Measurements from ENCODE around the gene SLC22A23.

SLC22A23 gene

DNA sequence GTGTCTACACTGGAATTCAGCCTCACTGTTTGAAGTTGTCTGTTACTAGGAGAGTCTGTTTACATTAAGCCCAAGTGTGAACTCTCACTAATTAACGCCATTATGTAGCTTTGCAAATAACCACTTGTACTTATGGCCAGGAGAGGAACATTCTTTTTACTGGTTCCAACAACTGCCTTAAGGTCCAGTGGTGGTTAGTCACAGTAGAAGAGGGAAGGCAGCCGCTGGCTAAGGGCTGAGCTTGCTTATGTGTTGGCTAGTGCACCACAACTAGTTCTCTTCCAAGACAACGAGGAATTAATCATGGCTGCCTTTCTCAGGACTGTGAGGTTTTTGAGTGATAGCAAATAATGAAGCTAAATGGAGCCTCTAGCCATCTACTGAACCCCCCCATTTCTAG is 14.9 kb upstream of the SLC22A23 start:
- Histone ChIP-seq H3K4me1 (ENCODE audit: control insufficient read depth in 1 of 2, insufficient read depth in 2 of 2, low read length in 2 of 2) (peaks cover 3 to 7% of the 10 kb centered on the region in 2 donors), H3K27me3 (ENCODE audit: control insufficient read depth in 1 of 2, insufficient read depth in 2 of 2, low read length in 2 of 2) (no peaks in the 10 kb centered on the region), H3K9ac (ENCODE audit: low read depth in 1 of 2, low read length in 2 of 2) (no peak overlapping the region)

DNA sequence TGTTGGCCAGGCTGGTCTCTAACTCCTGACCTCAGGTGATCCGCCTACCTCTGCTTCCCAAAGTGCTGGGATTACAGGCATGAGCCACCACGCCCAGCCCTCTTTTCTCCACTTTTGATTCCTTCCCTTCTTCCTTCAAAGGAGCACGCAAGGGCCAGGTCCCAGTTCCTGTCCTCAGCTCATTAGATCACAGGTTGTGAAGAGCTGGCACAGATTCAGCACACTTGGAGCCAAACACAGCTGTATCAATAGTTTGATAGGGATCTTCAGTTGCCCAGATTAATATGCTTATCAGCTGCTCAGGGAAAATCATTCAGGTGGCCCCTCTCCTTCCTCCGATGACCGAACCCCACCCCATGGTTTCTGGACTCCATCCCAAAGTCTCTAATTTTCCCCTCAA is 14.4 kb upstream of the SLC22A23 start:
- Histone ChIP-seq H3K9ac (ENCODE audit: low read depth in 1 of 2, low read length in 2 of 2) (no peak overlapping the region), H3K4me3 (ENCODE audit: low read depth in 1 of 2, low read length in 2 of 2) (no peak overlapping the region), H3K9me3 (ENCODE audit: control insufficient read depth in 1 of 2, low read length in 2 of 2) (no peaks in the 10 kb centered on the region), H3K4me1 (ENCODE audit: control insufficient read depth in 1 of 2, insufficient read depth in 2 of 2, low read length in 2 of 2) (peaks cover 3 to 7% of the 10 kb centered on the region in 2 donors), H3K36me3 (ENCODE audit: control insufficient read depth in 1 of 2, insufficient read depth in 2 of 2, low read length in 2 of 2) (no peaks in the 10 kb centered on the region), H3K27me3 (ENCODE audit: control insufficient read depth in 1 of 2, insufficient read depth in 2 of 2, low read length in 2 of 2) (no peaks in the 10 kb centered on the region), H3K27ac (ENCODE audit: low read depth, low read length) (no peak overlapping the region)

More for the DNA sequence above, 14.9 kb upstream of the SLC22A23 start:
- Histone ChIP-seq H3K36me3 (ENCODE audit: control insufficient read depth in 1 of 2, insufficient read depth in 2 of 2, low read length in 2 of 2) (no peaks in the 10 kb centered on the region), H3K4me3 (ENCODE audit: low read depth in 1 of 2, low read length in 2 of 2) (no peak overlapping the region), H3K9me3 (ENCODE audit: control insufficient read depth in 1 of 2, low read length in 2 of 2) (no peaks in the 10 kb centered on the region), H3K27ac (ENCODE audit: low read depth, low read length) (no peak overlapping the region)

DNA sequence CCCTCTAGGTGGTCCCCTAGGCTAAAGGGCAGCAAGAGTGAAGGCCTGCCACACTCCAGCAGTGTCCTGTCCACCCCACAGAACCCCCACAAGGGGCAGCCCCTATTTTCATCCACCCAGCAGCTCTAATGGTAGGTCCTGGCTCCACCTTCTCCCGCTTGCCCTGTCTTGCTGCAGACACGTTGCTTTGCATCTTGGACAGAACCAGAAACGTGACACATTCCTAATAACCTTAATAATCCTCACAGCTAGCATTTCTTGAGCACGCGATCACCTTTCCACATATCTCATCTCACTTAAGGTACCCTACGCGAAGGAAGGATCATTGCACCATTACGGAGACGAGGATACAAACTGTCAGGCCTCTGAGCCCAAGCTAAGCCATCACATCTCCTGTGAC is 11.7 kb upstream of the SLC22A23 start:
- Histone ChIP-seq H3K27me3 (ENCODE audit: control insufficient read depth in 1 of 2, insufficient read depth in 2 of 2, low read length in 2 of 2) (no peaks in the 10 kb centered on the region), H3K4me3 (ENCODE audit: low read depth in 1 of 2, low read length in 2 of 2) (no peak overlapping the region), H3K27ac (ENCODE audit: low read depth, low read length) (no peak overlapping the region), H3K4me1 (ENCODE audit: control insufficient read depth in 1 of 2, insufficient read depth in 2 of 2, low read length in 2 of 2) (peaks cover 3 to 7% of the 10 kb centered on the region in 2 donors), H3K9ac (ENCODE audit: low read depth in 1 of 2, low read length in 2 of 2) (no peak overlapping the region), H3K9me3 (ENCODE audit: control insufficient read depth in 1 of 2, low read length in 2 of 2) (no peaks in the 10 kb centered on the region), H3K36me3 (ENCODE audit: control insufficient read depth in 1 of 2, insufficient read depth in 2 of 2, low read length in 2 of 2) (no peaks in the 10 kb centered on the region)

DNA sequence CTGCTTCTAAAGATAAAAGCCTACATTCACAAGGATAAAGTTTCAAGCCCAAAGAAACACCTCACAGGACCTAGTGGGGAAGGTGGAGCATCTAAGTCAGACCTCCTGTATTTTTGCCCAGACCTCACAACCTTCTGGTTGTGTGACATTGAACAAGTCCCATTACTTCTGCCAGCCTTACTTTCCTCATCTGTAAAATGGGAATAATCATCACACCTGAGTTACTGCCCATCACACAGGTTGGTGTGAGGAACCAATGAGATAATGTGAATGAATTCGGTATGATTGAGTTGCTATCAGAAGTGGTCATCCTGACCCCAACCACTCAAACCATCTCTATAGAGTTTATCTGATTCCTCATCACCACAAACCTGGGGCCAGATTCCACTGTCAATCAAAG is 11.1 kb upstream of the SLC22A23 start:
- Histone ChIP-seq H3K27ac (ENCODE audit: low read depth, low read length) (no peak overlapping the region), H3K36me3 (ENCODE audit: control insufficient read depth in 1 of 2, insufficient read depth in 2 of 2, low read length in 2 of 2) (no peaks in the 10 kb centered on the region), H3K4me1 (ENCODE audit: control insufficient read depth in 1 of 2, insufficient read depth in 2 of 2, low read length in 2 of 2) (peaks cover under 1 to 7% of the 10 kb centered on the region in 2 donors), H3K4me3 (ENCODE audit: low read depth in 1 of 2, low read length in 2 of 2) (no peak overlapping the region), H3K9me3 (ENCODE audit: control insufficient read depth in 1 of 2, low read length in 2 of 2) (no peaks in the 10 kb centered on the region), H3K27me3 (ENCODE audit: control insufficient read depth in 1 of 2, insufficient read depth in 2 of 2, low read length in 2 of 2) (no peaks in the 10 kb centered on the region), H3K9ac (ENCODE audit: low read depth in 1 of 2, low read length in 2 of 2) (no peak overlapping the region)

DNA sequence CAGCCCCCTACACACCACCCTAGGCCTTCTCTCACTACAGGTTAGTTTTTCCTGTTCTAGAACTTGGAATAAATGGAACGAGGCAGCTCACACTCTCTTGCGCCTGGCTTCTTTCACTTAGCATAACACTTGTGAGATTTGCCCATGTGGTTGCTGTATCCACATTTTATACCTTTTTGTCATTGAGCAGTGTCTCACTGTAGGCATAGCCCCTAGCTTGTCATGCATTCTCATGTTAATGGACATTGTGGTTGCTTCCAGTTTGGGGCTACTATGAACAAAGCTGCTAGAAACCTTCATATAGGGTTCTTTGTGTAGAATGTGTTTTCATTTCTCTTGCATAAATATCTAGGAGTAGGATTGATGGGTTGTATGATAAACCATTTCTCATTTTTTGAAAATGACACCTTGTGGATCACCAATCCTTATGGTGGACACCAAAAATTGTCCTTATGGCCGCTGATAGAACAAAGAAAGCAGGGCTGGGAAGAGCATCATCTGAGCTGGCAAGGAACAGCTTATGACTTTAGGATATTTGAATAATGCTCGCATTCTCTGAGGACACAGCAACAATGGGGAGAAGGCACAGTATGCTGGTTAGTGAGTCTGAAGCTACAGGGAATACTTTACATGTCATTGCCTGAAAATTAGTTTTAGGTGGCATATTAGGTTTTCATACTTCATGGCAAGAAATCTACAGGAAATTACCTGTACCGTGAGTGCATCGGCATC is 9.8 kb upstream of the SLC22A23 start:
- Histone ChIP-seq H3K27ac (ENCODE audit: low read depth, low read length) (no peak overlapping the region), H3K4me1 (ENCODE audit: control insufficient read depth in 1 of 2, insufficient read depth in 2 of 2, low read length in 2 of 2) (peaks cover 0 to 6% of the 10 kb centered on the region in 2 donors), H3K9ac (ENCODE audit: low read depth in 1 of 2, low read length in 2 of 2) (no peak overlapping the region), H3K36me3 (ENCODE audit: control insufficient read depth in 1 of 2, insufficient read depth in 2 of 2, low read length in 2 of 2) (no peaks in the 10 kb centered on the region), H3K4me3 (ENCODE audit: low read depth in 1 of 2, low read length in 2 of 2) (no peak overlapping the region), H3K9me3 (ENCODE audit: control insufficient read depth in 1 of 2, low read length in 2 of 2) (no peaks in the 10 kb centered on the region), H3K27me3 (ENCODE audit: control insufficient read depth in 1 of 2, insufficient read depth in 2 of 2, low read length in 2 of 2) (no peaks in the 10 kb centered on the region)

DNA sequence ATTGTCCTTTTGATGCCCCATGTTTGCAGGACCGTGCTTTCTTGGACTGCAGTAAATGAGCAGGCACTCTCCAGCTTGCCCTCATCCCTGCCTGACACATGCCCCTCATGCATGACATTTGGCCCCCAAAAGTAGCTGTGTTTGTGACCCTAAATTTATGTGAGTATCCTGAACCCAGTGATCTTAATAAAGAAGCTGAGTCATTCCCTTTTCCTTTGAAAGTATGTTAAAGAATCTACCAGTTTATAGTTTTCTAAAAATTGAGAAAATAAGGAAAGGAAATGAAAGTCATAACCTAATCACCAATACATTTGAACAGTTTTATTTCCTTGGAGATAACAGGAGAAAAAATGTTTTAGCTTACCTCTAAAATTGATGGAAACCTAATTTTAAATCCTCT is 3.4 kb upstream of the SLC22A23 start:
- Histone ChIP-seq H3K27ac (ENCODE audit: low read depth, low read length) (no peak overlapping the region), H3K9ac (ENCODE audit: low read depth in 1 of 2, low read length in 2 of 2) (no peak overlapping the region), H3K4me1 (ENCODE audit: control insufficient read depth in 1 of 2, insufficient read depth in 2 of 2, low read length in 2 of 2) (peaks cover 0 to 11% of the 10 kb centered on the region in 2 donors), H3K27me3 (ENCODE audit: control insufficient read depth in 1 of 2, insufficient read depth in 2 of 2, low read length in 2 of 2) (peaks cover under 1 to 2% of the 10 kb centered on the region in 2 donors), H3K4me3 (ENCODE audit: low read depth in 1 of 2, low read length in 2 of 2) (no peak overlapping the region), H3K36me3 (ENCODE audit: control insufficient read depth in 1 of 2, insufficient read depth in 2 of 2, low read length in 2 of 2) (no peaks in the 10 kb centered on the region), H3K9me3 (ENCODE audit: control insufficient read depth in 1 of 2, low read length in 2 of 2) (no peaks in the 10 kb centered on the region)

DNA sequence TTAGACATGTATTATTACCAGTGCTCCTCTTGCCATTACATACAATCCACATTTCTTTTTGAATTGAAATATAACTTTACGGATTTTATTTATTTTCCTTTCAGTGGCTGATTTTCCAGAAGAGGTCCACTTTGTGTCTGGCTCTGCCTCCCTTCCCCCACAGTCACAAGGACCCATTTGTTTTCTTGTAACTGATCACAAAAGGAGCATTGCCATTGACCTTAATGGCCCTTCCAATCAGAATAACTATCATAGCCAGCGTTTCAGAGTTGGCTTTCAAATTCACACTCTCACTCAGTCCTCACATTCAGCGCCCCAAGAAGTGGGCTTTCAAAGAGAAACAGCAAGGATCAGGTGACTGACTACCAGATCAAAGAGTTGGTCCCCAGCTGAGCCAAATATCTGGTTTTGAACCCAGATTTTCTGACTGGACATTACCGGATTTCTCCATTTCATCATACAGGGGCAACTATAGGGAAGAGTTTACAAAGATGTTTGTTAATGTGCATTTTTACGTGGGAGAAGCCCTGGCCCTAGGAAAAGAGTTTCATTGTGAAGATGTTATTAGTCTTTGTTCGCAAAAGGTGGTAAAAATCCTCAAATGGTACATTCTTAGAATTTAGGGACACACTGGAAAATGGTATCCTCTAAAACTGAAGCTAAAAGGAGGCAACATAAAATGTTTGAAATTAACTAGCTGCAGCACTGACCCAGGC is 2.0 kb upstream of the SLC22A23 start:
- Histone ChIP-seq H3K27ac (ENCODE audit: low read depth, low read length) (no peak overlapping the region), H3K9ac (ENCODE audit: low read depth in 1 of 2, low read length in 2 of 2) (no peak overlapping the region), H3K4me1 (ENCODE audit: control insufficient read depth in 1 of 2, insufficient read depth in 2 of 2, low read length in 2 of 2) (peaks cover 5 to 15% of the 10 kb centered on the region in 2 donors), H3K9me3 (ENCODE audit: control insufficient read depth in 1 of 2, low read length in 2 of 2) (no peaks in the 10 kb centered on the region), H3K36me3 (ENCODE audit: control insufficient read depth in 1 of 2, insufficient read depth in 2 of 2, low read length in 2 of 2) (no peaks in the 10 kb centered on the region), H3K4me3 (ENCODE audit: low read depth in 1 of 2, low read length in 2 of 2) (no peak overlapping the region), H3K27me3 (ENCODE audit: control insufficient read depth in 1 of 2, insufficient read depth in 2 of 2, low read length in 2 of 2) (peaks cover 8 to 13% of the 10 kb centered on the region in 2 donors)

DNA sequence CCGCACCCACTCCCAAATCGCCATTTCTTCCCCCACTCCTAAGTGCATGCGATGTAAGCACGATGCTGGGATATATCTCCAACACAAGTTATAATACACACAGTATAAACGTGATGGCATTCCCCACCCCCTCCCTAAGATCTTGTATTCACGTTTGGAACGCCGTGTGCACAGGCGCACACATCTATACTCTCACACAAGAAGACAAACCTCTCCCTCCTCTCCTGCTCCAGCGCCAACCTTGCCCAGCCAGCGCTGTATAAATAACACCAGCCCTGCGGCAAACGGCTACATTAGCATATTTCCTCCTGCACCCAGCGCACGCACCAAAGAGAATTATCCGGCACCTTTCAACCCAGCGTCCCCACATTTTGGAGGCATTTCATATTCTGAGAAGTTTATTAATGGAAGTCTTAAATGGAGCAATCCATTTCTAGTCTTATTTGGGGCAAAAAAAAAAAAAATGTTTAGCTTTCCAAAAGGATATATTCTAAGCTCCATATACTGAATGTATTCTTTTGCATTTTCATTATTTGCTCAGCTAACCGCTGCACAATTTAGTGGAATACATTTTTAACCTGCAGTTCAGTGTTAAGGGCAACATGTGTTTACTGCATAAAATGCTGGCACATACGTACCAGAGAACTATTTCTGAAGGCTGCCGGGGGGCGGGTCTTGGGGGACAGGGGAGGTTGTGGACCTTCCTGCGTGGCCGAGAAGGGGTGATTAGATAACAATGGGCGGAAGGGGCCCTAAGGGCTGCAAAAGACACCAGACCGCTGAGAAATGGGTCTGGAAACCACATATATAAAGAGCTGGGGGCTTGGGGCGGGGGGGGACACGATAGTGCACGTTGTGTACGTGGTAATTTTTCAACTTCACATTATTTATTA is 1.1 kb upstream of the SLC22A23 start:
- no peaks in the 10 kb centered on the region for H3K9me3 ChIP-seq (ENCODE audit: control insufficient read depth in 1 of 2, low read length in 2 of 2)
- peaks cover 11 to 16% of the 10 kb centered on the region in 2 donors for H3K27me3 ChIP-seq (ENCODE audit: control insufficient read depth in 1 of 2, insufficient read depth in 2 of 2, low read length in 2 of 2)
- H3K36me3 ChIP-seq (ENCODE audit: control insufficient read depth in 1 of 2, insufficient read depth in 2 of 2, low read length in 2 of 2), result no peaks in the 10 kb centered on the region
- peak overlapping the region; percentile 71 to 82 for H3K4me3 ChIP-seq (ENCODE audit: low read depth in 1 of 2, low read length in 2 of 2)
- H3K4me1 ChIP-seq (ENCODE audit: control insufficient read depth in 1 of 2, insufficient read depth in 2 of 2, low read length in 2 of 2), result peaks cover 10 to 20% of the 10 kb centered on the region in 2 donors
- peak overlapping the region; percentile 45 to 65 for H3K9ac ChIP-seq (ENCODE audit: low read depth in 1 of 2, low read length in 2 of 2)
- H3K27ac ChIP-seq (ENCODE audit: low read depth, low read length), result no peak overlapping the region

DNA sequence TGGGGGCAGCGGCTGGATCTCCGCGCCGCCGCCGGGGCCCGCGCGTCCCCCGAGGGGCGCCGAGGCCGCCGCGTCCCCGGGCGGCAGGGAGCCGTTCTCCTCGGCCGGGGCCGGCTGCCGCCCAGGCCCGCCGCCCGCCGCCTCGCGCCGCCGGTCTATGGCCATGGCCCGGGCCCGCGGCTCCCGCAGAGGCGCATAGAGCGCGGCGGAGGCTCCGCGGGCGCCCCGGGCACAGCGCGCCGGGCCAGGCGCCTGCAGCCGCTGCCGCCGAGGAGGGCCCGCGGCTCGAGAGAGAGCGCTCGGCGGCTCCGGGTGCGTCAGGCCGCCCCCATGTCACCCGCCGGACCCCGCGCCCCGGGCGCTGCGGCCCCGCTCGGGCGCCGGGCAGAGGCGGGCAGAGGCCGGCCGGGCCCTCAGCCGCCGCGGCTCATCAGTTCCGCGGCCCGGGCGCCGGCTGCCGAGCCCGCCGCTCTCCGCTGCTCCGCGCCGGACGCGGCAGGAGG is 404 bp downstream of the SLC22A23 start:
- H3K4me1 ChIP-seq (ENCODE audit: control insufficient read depth in 1 of 2, insufficient read depth in 2 of 2, low read length in 2 of 2), result peaks cover 10 to 20% of the 10 kb centered on the region in 2 donors
- no peak overlapping the region for H3K27ac ChIP-seq (ENCODE audit: low read depth, low read length)
- H3K27me3 ChIP-seq (ENCODE audit: control insufficient read depth in 1 of 2, insufficient read depth in 2 of 2, low read length in 2 of 2), result peaks cover 11 to 16% of the 10 kb centered on the region in 2 donors
- no peaks in the 10 kb centered on the region for H3K36me3 ChIP-seq (ENCODE audit: control insufficient read depth in 1 of 2, insufficient read depth in 2 of 2, low read length in 2 of 2)
- peak overlapping the region; percentile 65 to 89 for H3K9ac ChIP-seq (ENCODE audit: low read depth in 1 of 2, low read length in 2 of 2)
- peak overlapping the region; percentile 76 to 78 for H3K4me3 ChIP-seq (ENCODE audit: low read depth in 1 of 2, low read length in 2 of 2)
- no peaks in the 10 kb centered on the region for H3K9me3 ChIP-seq (ENCODE audit: control insufficient read depth in 1 of 2, low read length in 2 of 2)
